ENCODE data around the gene TMEM45B. TPM values are rescaled to one million over a fixed set of nuclear protein-coding genes. Genes with fewer than 3 reads are reported as not detected.
"Not testable (repeated sequence)": the region's sequence is repeated elsewhere in the genome, so short reads cannot be mapped to it uniquely, and the experiment has no call there.

TMEM45B gene
- total RNA-seq, 5 donors from 2014 or later (not counting 1 experiment from before 2014, with no cell fraction given), result 1.4 to 22.7 (median 14.3) TPM

DNA sequence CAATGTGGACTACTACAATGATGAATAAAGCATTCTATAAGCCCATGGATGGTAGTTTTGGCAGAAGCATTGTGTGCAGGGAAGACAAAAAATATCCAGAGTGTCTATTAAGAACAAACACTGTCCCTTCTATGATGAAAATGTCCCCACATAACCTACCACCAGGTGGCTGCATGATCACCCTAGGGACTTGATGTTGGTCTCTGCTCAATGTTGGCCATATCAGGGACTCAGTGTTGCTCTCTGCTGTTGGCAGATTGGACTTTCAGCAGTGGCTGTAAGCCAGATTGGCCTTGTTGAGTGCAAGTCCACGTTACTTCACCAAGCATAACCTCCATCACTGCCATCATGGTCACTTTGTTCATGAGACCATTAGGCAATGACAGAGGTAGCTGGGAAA lies 44.2 kb upstream of the TMEM45B start:
- DNase-seq (peak in 1 of 35 experiments; percentile 5), ATAC-seq (replicated peaks in 1 of 4) (peak in 1 of 4 experiments; percentile 53)
- 100% methylated on average over 1 of the region's 1 CpG for WGBS (ENCODE audit: insufficient coverage)
- H3K9me3 Mint-ChIP-seq; H3K27me3 ChIP-seq (replicated peaks in 1 of 2; ENCODE audit: control insufficient read depth in 2 of 2, extremely low read depth in 1 of 2, insufficient read depth in 2 of 2, low read length in 1 of 2); H3K27ac ChIP-seq (ENCODE audit: low read length); H3K9me3 ChIP-seq; POLR2A ChIA-PET; CTCF ChIA-PET; H3K4me3 Mint-ChIP-seq; H3K27ac Mint-ChIP-seq; H3K4me3 ChIP-seq (ENCODE audit: control insufficient read depth in 1 of 2, extremely low read depth in 1 of 2, low read length in 1 of 2); H3K36me3 ChIP-seq (ENCODE audit: control insufficient read depth in 2 of 2, extremely low read depth in 1 of 2, insufficient read depth in 1 of 2, low read length in 1 of 2); H3K27me3 Mint-ChIP-seq; H3K4me1 ChIP-seq (ENCODE audit: control insufficient read depth in 1 of 2, extremely low read depth in 1 of 2, insufficient read depth in 2 of 2, low read length in 2 of 2); H3K4me1 Mint-ChIP-seq: not testable (repeated sequence)
- H3K36me3 Mint-ChIP-seq, result peaks cover 15% of the 10 kb centered on the region

DNA sequence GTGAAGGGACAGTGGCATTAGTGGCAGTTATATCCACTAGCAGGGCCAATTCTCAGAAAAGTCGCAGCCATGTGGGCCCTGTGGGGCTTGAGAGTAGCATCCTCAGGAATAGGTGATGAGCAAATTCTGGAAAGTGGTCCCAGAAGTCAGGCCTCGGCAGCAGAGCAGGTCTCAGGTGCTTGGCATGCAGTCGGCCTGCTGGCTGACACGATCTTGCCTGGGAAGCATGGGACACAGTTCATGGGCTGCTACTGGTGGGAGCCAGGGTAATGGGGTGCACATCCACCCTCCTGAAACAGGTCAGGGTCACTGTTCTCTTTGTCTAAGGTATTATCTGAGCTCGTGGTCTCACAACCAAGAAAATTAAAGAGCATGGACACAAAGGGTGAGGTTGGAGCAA lies 36.8 kb upstream of the TMEM45B start:
- Mint-ChIP-seq H3K4me1 (no peaks in the 10 kb centered on the region), H3K36me3 (peaks cover 2% of the 10 kb centered on the region), H3K9me3 (no peaks in the 10 kb centered on the region), H3K4me3 (no peak overlapping the region), H3K27ac (no peak overlapping the region), H3K27me3 (peaks cover 0 to 5% of the 10 kb centered on the region in 2 donors)
- Histone ChIP-seq H3K9me3 (no peaks in the 10 kb centered on the region), H3K27ac (ENCODE audit: low read length) (no peak overlapping the region), H3K27me3 (replicated peaks in 1 of 2; ENCODE audit: control insufficient read depth in 2 of 2, extremely low read depth in 1 of 2, insufficient read depth in 2 of 2, low read length in 1 of 2) (no peaks in the 10 kb centered on the region), H3K4me3 (ENCODE audit: control insufficient read depth in 1 of 2, extremely low read depth in 1 of 2, low read length in 1 of 2) (no peak overlapping the region), H3K4me1 (ENCODE audit: control insufficient read depth in 1 of 2, extremely low read depth in 1 of 2, insufficient read depth in 2 of 2, low read length in 2 of 2) (no peaks in the 10 kb centered on the region), H3K36me3 (ENCODE audit: control insufficient read depth in 2 of 2, extremely low read depth in 1 of 2, insufficient read depth in 1 of 2, low read length in 1 of 2) (no peaks in the 10 kb centered on the region)
- WGBS (ENCODE audit: insufficient coverage), result 78% methylated on average over 4 of the region's 5 CpGs
- ChIA-PET CTCF (interaction anchor here (0.6 to 1.0 kb wide), 2 partner anchors 28 to 353 kb away, joined by 3 to 5 read pairs; no protein-coding TSS in a partner anchor), POLR2A (no interaction called here)
- DNase-seq, result no peak
- no peak for ATAC-seq (replicated peaks in 1 of 4)

DNA sequence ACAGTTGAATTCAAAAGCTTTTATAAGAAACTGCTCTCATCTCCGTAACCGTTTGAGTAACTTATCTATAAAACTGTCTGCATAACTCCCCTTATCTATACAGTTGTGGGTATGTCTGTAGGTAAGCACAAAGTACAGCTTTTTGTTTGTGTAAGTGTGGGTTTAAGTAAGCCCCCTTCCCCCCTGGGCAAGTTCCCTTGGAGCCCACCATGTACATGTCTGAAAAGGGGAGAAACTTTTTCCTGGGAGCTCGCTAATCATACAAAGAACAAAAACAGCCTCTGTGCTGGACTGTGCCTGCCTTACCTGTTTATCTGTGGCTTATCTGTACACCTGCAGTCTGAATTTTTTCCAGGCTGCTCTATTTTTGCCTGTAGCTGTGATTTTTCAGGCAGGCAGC lies 36.3 kb upstream of the TMEM45B start:
- H3K4me3 ChIP-seq (ENCODE audit: control insufficient read depth in 1 of 2, extremely low read depth in 1 of 2, low read length in 1 of 2), result no peak overlapping the region
- CTCF ChIA-PET, result interaction anchor here (0.6 to 1.0 kb wide), 2 partner anchors 28 to 353 kb away, joined by 3 to 5 read pairs; no protein-coding TSS in a partner anchor
- H3K4me1 ChIP-seq (ENCODE audit: control insufficient read depth in 1 of 2, extremely low read depth in 1 of 2, insufficient read depth in 2 of 2, low read length in 2 of 2), result no peaks in the 10 kb centered on the region
- no peaks in the 10 kb centered on the region for H3K27me3 ChIP-seq (replicated peaks in 1 of 2; ENCODE audit: control insufficient read depth in 2 of 2, extremely low read depth in 1 of 2, insufficient read depth in 2 of 2, low read length in 1 of 2)
- Mint-ChIP-seq H3K27ac (no peak overlapping the region), H3K36me3 (peaks cover 2% of the 10 kb centered on the region), H3K4me1 (no peaks in the 10 kb centered on the region), H3K9me3 (no peaks in the 10 kb centered on the region), H3K27me3 (peaks cover 0 to 5% of the 10 kb centered on the region in 2 donors), H3K4me3 (no peak overlapping the region)
- no peak overlapping the region for H3K27ac ChIP-seq (ENCODE audit: low read length)
- POLR2A ChIA-PET, result interaction anchor here in 1 of 2 donors (0.7 kb wide), 1 partner anchor 67 kb away, joined by 3 read pairs; no protein-coding TSS in a partner anchor
- DNase-seq, result no peak
- ATAC-seq (replicated peaks in 1 of 4), result no peak
- no CpG with 5 or more reads among the region's 3 CpGs for WGBS (ENCODE audit: insufficient coverage)
- H3K9me3 ChIP-seq, result no peaks in the 10 kb centered on the region
- H3K36me3 ChIP-seq (ENCODE audit: control insufficient read depth in 2 of 2, extremely low read depth in 1 of 2, insufficient read depth in 1 of 2, low read length in 1 of 2), result no peaks in the 10 kb centered on the region

DNA sequence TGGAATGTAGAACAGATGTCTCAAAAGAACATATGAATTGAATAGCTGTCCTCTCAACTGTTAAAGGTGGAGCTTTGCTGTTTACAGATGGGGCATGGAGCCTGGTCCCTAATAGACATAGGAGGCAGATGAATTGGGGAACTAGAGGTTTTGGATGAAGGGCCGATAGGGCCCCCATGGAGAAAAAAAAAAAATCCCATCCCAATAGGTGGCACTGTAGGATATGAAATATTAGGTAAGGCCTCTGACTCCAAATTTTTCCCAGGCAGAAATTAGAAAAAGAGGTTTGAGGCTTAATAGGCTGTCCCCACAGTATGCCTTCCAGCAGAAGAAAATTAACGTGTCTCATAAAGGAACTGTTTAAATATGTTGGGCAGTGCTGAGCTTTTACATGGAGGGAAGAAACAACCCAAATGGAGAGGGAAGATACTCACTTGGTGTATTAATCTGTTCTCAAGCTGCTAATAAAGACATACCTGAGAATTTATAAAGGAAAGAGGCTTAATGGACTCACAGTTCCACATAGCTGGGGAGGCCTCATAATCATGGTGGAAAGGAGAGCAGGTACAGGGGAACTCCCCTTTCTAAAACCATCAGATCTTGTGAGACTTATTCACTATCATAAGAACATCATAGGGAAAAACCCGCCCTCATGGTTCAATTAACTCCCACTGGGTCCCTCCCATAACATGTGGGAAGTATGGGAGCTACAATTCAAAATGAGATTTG lies 30.1 kb upstream of the TMEM45B start:
- Histone ChIP-seq H3K27me3 (replicated peaks in 1 of 2; ENCODE audit: control insufficient read depth in 2 of 2, extremely low read depth in 1 of 2, insufficient read depth in 2 of 2, low read length in 1 of 2) (no peaks in the 10 kb centered on the region), H3K9me3 (no peaks in the 10 kb centered on the region), H3K4me1 (ENCODE audit: control insufficient read depth in 1 of 2, extremely low read depth in 1 of 2, insufficient read depth in 2 of 2, low read length in 2 of 2) (no peaks in the 10 kb centered on the region), H3K27ac (ENCODE audit: low read length) (no peak overlapping the region), H3K4me3 (ENCODE audit: control insufficient read depth in 1 of 2, extremely low read depth in 1 of 2, low read length in 1 of 2) (no peak overlapping the region), H3K36me3 (ENCODE audit: control insufficient read depth in 2 of 2, extremely low read depth in 1 of 2, insufficient read depth in 1 of 2, low read length in 1 of 2) (no peaks in the 10 kb centered on the region)
- peaks cover 8 to 19% (median 11%) of the 10 kb centered on the region in 3 donors for H3K4me1 Mint-ChIP-seq
- CTCF ChIA-PET, result interaction anchor here (0.7 to 1.6 kb wide), 3 partner anchors 28 to 1634 kb away, joined by 3 to 9 read pairs (median 4); no protein-coding TSS in a partner anchor
- DNase-seq (peak in 1 of 35 experiments; percentile 25), ATAC-seq (replicated peaks in 1 of 4) (no peak)
- WGBS (ENCODE audit: insufficient coverage), result no CpG with 5 or more reads among the region's 3 CpGs
- POLR2A ChIA-PET, result interaction anchor here in 1 of 2 donors (0.6 kb wide), 1 partner anchor 60 kb away, joined by 4 read pairs; no protein-coding TSS in a partner anchor
- H3K27ac Mint-ChIP-seq, result no peak overlapping the region
- H3K36me3 Mint-ChIP-seq, result peaks cover 2% of the 10 kb centered on the region
- H3K27me3 Mint-ChIP-seq, result no peaks in the 10 kb centered on the region
- no peaks in the 10 kb centered on the region for H3K9me3 Mint-ChIP-seq
- H3K4me3 Mint-ChIP-seq, result no peak overlapping the region

DNA sequence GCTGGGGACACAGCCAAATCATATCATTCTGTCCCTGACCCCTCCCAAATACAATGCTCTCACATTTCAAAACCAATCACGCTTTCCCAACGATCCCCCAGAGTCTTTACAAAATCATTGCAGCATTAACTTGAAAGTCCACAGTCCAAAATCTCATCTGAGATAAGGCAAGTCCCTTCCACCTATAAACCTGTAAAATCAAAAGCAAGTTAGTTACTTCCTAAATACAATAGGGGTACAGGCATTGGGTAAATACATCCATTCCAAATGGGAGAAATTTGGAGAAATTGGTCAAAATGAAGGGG lies 29.6 kb upstream of the TMEM45B start:
- DNase-seq; H3K4me3 ChIP-seq (ENCODE audit: control insufficient read depth in 1 of 2, extremely low read depth in 1 of 2, low read length in 1 of 2); H3K27me3 ChIP-seq (replicated peaks in 1 of 2; ENCODE audit: control insufficient read depth in 2 of 2, extremely low read depth in 1 of 2, insufficient read depth in 2 of 2, low read length in 1 of 2); H3K36me3 Mint-ChIP-seq; H3K9me3 Mint-ChIP-seq; H3K9me3 ChIP-seq; H3K27me3 Mint-ChIP-seq; ATAC-seq (replicated peaks in 1 of 4); H3K27ac ChIP-seq (ENCODE audit: low read length); H3K27ac Mint-ChIP-seq; POLR2A ChIA-PET; H3K4me3 Mint-ChIP-seq; H3K4me1 ChIP-seq (ENCODE audit: control insufficient read depth in 1 of 2, extremely low read depth in 1 of 2, insufficient read depth in 2 of 2, low read length in 2 of 2); H3K36me3 ChIP-seq (ENCODE audit: control insufficient read depth in 2 of 2, extremely low read depth in 1 of 2, insufficient read depth in 1 of 2, low read length in 1 of 2): not testable (repeated sequence)
- WGBS (ENCODE audit: insufficient coverage), result no CpG with 5 or more reads among the region's 2 CpGs
- CTCF ChIA-PET, result interaction anchor here (1.4 to 1.6 kb wide), 2 partner anchors 28 to 346 kb away, joined by 4 to 9 read pairs; no protein-coding TSS in a partner anchor
- H3K4me1 Mint-ChIP-seq, result peaks cover 9 to 23% (median 15%) of the 10 kb centered on the region in 3 donors

DNA sequence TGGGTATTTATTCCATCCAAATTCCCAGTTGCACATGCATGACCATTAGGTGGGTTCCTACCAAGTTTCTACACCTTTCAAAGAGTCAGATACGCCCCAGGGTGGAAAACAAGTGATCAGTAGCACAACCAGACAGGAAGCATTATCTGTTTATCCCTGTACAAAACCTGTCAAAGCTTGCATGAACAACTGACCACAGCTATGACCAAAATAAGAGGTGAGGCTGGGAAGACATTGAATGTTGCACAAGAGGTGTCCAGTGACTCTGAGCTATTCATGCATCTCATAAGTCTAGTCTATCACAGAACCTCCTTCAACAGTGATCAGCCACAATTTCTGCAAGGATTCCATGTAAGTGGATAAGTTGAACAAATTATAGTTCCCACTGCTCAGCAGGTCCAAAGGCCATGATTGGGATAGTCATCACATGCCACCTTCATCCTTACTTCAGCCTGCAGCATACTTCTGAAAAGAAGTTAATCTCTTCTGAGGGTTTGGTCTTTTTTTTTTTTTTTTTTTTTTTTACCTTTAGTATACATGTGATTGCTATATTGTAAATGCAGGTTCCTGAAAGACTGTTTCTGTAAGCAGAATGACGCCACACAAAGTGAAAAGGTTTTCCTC lies 28.0 kb upstream of the TMEM45B start:
- H3K4me1 ChIP-seq (ENCODE audit: control insufficient read depth in 1 of 2, extremely low read depth in 1 of 2, insufficient read depth in 2 of 2, low read length in 2 of 2), result no peaks in the 10 kb centered on the region
- DNase-seq (no peak), ATAC-seq (replicated peaks in 1 of 4) (no peak)
- peaks cover 9 to 28% (median 17%) of the 10 kb centered on the region in 3 donors for H3K4me1 Mint-ChIP-seq
- no peaks in the 10 kb centered on the region for H3K9me3 Mint-ChIP-seq
- peaks cover 1% of the 10 kb centered on the region for H3K36me3 Mint-ChIP-seq
- CTCF ChIA-PET, result interaction anchor here in 1 of 2 donors (0.6 to 1.2 kb wide), 2 partner anchors 94 to 345 kb away, joined by 4 read pairs; no protein-coding TSS in a partner anchor
- POLR2A ChIA-PET, result no interaction called here
- WGBS (ENCODE audit: insufficient coverage), result no CpG with 5 or more reads among the region's 2 CpGs
- H3K27me3 ChIP-seq (replicated peaks in 1 of 2; ENCODE audit: control insufficient read depth in 2 of 2, extremely low read depth in 1 of 2, insufficient read depth in 2 of 2, low read length in 1 of 2), result no peaks in the 10 kb centered on the region
- H3K27me3 Mint-ChIP-seq, result no peaks in the 10 kb centered on the region
- H3K27ac Mint-ChIP-seq, result no peak overlapping the region
- H3K4me3 Mint-ChIP-seq, result no peak overlapping the region
- H3K4me3 ChIP-seq (ENCODE audit: control insufficient read depth in 1 of 2, extremely low read depth in 1 of 2, low read length in 1 of 2), result no peak overlapping the region
- no peaks in the 10 kb centered on the region for H3K9me3 ChIP-seq
- H3K27ac ChIP-seq (ENCODE audit: low read length), result no peak overlapping the region
- H3K36me3 ChIP-seq (ENCODE audit: control insufficient read depth in 2 of 2, extremely low read depth in 1 of 2, insufficient read depth in 1 of 2, low read length in 1 of 2), result no peaks in the 10 kb centered on the region

All from T-cell (primary cell).